Measurements from ENCODE around the gene UFSP2. TPM values are rescaled to one million over a fixed set of nuclear protein-coding genes. Genes with fewer than 3 reads are reported as not detected.

Gene UFSP2
- total RNA-seq, 1 donor from 2014 or later: 25.7 TPM

Other genes starting within 250 kb of the UFSP2 start
- 56.6 and 59.3 TPM in 2 replicates for gene CFAP97, start 222.0 kb downstream of the UFSP2 start, total RNA-seq
- gene SNX25, start 216.4 kb downstream of the UFSP2 start, total RNA-seq: 27.0 and 27.3 TPM in 2 replicates
- 0.43 and 0.65 TPM in 2 replicates for gene LRP2BP, start 30.0 kb downstream of the UFSP2 start, total RNA-seq
- gene ANKRD37, start 29.1 kb downstream of the UFSP2 start, total RNA-seq: 16.3 and 17.2 TPM in 2 replicates
- not detected in 2 replicates for gene CCDC110, start 45.8 kb upstream of the UFSP2 start, total RNA-seq
- gene PDLIM3, start 109.5 kb upstream of the UFSP2 start, total RNA-seq: not detected in 2 replicates

Data from activated CD4-positive, alpha-beta T cell treated with anti-CD3 and anti-CD28 coated beads, Interleukin-2, amount 10 ng/mL, durations not matched to agents 24 days and 14 days (primary cell).